ENCODE results near the gene PCP4.

The PCP4 gene

DNA sequence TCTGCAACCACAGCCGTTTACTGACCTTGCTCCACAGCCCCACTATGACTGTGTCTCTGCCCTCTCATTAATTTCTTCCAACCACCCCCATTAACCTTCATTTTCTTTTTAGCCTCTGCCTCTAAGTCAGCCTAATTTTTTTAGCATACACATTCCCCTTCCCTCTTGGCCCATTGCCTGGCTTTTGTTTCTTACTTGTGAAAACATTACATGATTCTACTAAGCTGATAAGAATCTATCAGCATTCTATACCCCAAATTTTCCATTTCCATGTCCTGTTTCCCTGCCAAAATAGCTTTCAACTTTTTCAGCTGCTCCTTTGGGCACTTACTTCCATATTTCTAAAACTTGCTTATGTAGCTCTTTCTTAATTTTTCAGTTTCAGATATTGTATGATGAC is 79.8 kb downstream of the PCP4 start:
- Histone ChIP-seq H3K9me2 (replicated peaks; ENCODE audit: low read depth, low read length) (no peaks in the 10 kb centered on the region), H3K9ac (ENCODE audit: low read depth, low read length, poor library complexity, severe bottlenecking) (no peak overlapping the region), H3K36me3 (ENCODE audit: insufficient read depth, low read length) (no peaks in the 10 kb centered on the region), H3K27me3 (ENCODE audit: insufficient read depth, low read length, poor library complexity, severe bottlenecking) (no peaks in the 10 kb centered on the region), H3F3A (ENCODE audit: low read depth) (no peaks in the 10 kb centered on the region), H3K4me3 (ENCODE audit: low read length, poor library complexity, severe bottlenecking) (no peak overlapping the region), H3K9me3 (ENCODE audit: insufficient read depth, low read depth, low read length) (peaks cover 15% of the 10 kb centered on the region; the same call in 1 of the 2 replicates), H3K4me1 (ENCODE audit: insufficient read depth, low read length, poor library complexity, severe bottlenecking) (no peaks in the 10 kb centered on the region), H4K20me1 (ENCODE audit: insufficient read depth, low read length, poor library complexity, severe bottlenecking) (no peaks in the 10 kb centered on the region), H3K79me2 (ENCODE audit: insufficient read depth, low read length) (no peaks in the 10 kb centered on the region), H2AFZ (ENCODE audit: low read length) (no peak overlapping the region), H3K4me2 (ENCODE audit: low read depth, low read length, poor library complexity, severe bottlenecking) (no peak overlapping the region)
- TF ChIP-seq, protein P1, sequence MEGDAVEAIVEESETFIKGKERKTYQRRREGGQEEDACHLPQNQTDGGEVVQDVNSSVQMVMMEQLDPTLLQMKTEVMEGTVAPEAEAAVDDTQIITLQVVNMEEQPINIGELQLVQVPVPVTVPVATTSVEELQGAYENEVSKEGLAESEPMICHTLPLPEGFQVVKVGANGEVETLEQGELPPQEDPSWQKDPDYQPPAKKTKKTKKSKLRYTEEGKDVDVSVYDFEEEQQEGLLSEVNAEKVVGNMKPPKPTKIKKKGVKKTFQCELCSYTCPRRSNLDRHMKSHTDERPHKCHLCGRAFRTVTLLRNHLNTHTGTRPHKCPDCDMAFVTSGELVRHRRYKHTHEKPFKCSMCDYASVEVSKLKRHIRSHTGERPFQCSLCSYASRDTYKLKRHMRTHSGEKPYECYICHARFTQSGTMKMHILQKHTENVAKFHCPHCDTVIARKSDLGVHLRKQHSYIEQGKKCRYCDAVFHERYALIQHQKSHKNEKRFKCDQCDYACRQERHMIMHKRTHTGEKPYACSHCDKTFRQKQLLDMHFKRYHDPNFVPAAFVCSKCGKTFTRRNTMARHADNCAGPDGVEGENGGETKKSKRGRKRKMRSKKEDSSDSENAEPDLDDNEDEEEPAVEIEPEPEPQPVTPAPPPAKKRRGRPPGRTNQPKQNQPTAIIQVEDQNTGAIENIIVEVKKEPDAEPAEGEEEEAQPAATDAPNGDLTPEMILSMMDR (conservative IDR thresholded peaks at IDR 0.05; ENCODE audit: low read length) = no peak
- TF ChIP-seq EZH2phosphoT487 (IDR thresholded peaks at IDR 0.05; ENCODE audit: borderline replicate concordance) = no peak

DNA sequence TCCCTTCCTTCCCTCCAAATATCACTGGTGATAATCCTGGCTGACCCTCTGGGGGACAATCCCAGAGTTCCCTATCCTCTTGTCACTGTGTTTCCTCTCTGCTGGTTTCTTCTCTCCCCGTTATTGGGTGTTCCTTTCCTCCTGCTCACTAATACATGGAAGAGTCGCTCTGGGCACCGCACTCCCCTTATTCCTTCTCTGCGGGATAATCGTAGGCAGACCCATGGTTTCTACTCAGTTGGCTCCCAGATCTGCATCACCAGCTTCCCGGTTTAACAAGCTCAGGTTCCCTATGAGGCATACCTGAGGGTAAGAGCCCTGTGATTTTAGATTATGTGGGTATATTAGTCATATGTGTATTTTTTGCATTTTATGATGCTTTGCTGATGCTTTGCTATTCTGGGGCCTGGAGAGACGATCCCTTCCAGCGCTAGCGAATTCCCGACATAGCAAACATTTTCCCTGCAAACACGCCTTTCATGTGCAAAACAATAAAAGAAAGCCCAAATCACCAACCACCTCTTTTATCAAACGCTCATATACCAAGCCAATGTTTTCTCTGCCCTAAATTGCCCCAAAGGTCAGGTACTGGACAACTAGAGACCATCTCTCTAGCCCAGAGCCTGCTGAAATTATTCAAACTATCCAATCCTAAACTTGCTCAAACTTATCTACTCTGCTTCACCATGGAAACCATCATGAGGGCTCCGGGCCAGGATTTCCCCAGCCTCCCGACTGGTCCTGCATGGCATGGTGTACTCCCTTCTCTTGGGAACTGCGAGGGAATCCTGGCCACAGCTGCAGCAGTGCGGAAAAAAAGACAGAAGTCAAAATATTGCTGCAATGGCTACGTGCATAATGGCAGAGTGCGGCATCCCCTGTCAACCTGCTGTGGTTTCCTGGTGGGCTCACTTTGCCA is 84.2 kb downstream of the PCP4 start:
- Histone ChIP-seq H4K20me1 (ENCODE audit: insufficient read depth, low read length, poor library complexity, severe bottlenecking) (no peaks in the 10 kb centered on the region), H3K9me2 (replicated peaks; ENCODE audit: low read depth, low read length) (no peaks in the 10 kb centered on the region), H3K4me3 (ENCODE audit: low read length, poor library complexity, severe bottlenecking) (no peak overlapping the region), H3K9ac (ENCODE audit: low read depth, low read length, poor library complexity, severe bottlenecking) (no peak overlapping the region), H3K79me2 (ENCODE audit: insufficient read depth, low read length) (no peaks in the 10 kb centered on the region), H3F3A (ENCODE audit: low read depth) (no peaks in the 10 kb centered on the region), H3K9me3 (ENCODE audit: insufficient read depth, low read depth, low read length) (peaks cover 6% of the 10 kb centered on the region; the same call in 1 of the 2 replicates), H3K36me3 (ENCODE audit: insufficient read depth, low read length) (no peaks in the 10 kb centered on the region), H3K4me1 (ENCODE audit: insufficient read depth, low read length, poor library complexity, severe bottlenecking) (no peaks in the 10 kb centered on the region), H2AFZ (ENCODE audit: low read length) (no peak overlapping the region), H3K27me3 (ENCODE audit: insufficient read depth, low read length, poor library complexity, severe bottlenecking) (no peaks in the 10 kb centered on the region), H3K4me2 (ENCODE audit: low read depth, low read length, poor library complexity, severe bottlenecking) (no peak overlapping the region)
- TF ChIP-seq EZH2phosphoT487 (IDR thresholded peaks at IDR 0.05; ENCODE audit: borderline replicate concordance) = no peak
- TF ChIP-seq, protein P1 (conservative IDR thresholded peaks at IDR 0.05; ENCODE audit: low read length) = no peak

GRCh38 chr21:39952265-39952664 is 85.0 kb downstream of the PCP4 start:
- Histone ChIP-seq H3K79me2 (ENCODE audit: insufficient read depth, low read length) (no peaks in the 10 kb centered on the region), H3F3A (ENCODE audit: low read depth) (no peaks in the 10 kb centered on the region), H3K4me2 (ENCODE audit: low read depth, low read length, poor library complexity, severe bottlenecking) (no peak overlapping the region), H2AFZ (ENCODE audit: low read length) (no peak overlapping the region), H3K9ac (ENCODE audit: low read depth, low read length, poor library complexity, severe bottlenecking) (no peak overlapping the region), H3K4me3 (ENCODE audit: low read length, poor library complexity, severe bottlenecking) (no peak overlapping the region), H4K20me1 (ENCODE audit: insufficient read depth, low read length, poor library complexity, severe bottlenecking) (no peaks in the 10 kb centered on the region), H3K4me1 (ENCODE audit: insufficient read depth, low read length, poor library complexity, severe bottlenecking) (no peaks in the 10 kb centered on the region), H3K9me2 (replicated peaks; ENCODE audit: low read depth, low read length) (no peaks in the 10 kb centered on the region), H3K27me3 (ENCODE audit: insufficient read depth, low read length, poor library complexity, severe bottlenecking) (no peaks in the 10 kb centered on the region), H3K9me3 (ENCODE audit: insufficient read depth, low read depth, low read length) (peaks cover 6% of the 10 kb centered on the region; the same call in 1 of the 2 replicates), H3K36me3 (ENCODE audit: insufficient read depth, low read length) (no peaks in the 10 kb centered on the region)
- TF ChIP-seq EZH2phosphoT487 (IDR thresholded peaks at IDR 0.05; ENCODE audit: borderline replicate concordance) = no peak
- TF ChIP-seq, protein P1 (conservative IDR thresholded peaks at IDR 0.05; ENCODE audit: low read length) = no peak

All from Loucy (cell line).